ENCODE measurements around the gene VPS8. TPM values are rescaled to one million over a fixed set of nuclear protein-coding genes. Genes with fewer than 3 reads are reported as not detected.

The VPS8 gene
- total RNA-seq, 2 donors from 2014 or later: 45.9 to 72.4 TPM

DNA sequence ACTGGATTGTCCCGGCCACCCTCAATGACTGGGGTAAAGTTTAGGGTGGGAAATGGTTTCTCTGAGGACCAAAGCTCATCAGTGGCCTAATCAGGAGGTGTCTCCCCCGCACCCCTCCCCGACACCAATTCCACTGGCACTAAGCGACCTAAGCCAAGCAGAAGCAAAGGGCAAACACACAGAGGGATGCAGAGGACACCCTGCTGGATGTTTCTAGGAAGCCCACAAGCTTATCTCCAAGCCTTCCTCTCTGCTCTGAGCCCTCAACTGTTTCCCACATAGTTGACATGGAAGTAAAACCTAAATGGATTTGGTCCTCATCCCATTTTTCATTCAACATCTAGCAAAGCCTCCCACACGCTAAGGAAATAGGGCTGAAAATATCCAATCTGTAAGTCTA, 272.4 kb downstream of the VPS8 start:
- DNase-seq (ENCODE audit: low spot score in 2 of 2): no peak
- ATAC-seq: no peak
- Mint-ChIP-seq H3K27ac (no peak overlapping the region), H3K9me3 (no peaks in the 10 kb centered on the region), H3K36me3 (no peaks in the 10 kb centered on the region)

DNA sequence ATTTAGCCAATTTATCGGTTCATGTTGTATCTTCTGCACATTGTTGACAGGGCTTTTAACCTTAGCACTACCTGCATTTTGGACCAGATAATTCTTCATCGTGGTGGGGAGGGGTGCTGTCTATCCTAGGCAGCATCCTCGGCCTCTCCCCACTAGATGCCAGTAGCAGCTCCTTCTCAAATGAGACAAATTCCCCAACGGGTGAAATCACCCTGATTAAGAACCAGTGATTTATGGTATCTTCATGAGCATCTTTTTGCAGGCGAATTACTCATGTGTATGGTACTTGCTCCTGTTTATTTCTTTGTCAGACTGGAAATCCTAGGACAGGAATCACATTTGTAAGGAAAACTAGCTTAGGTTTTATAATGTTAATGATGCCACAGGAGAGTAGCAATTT, 272.9 kb downstream of the VPS8 start:
- Mint-ChIP-seq H3K27ac (no peak overlapping the region), H3K36me3 (no peaks in the 10 kb centered on the region), H3K9me3 (no peaks in the 10 kb centered on the region)
- ATAC-seq: no peak
- no peak for DNase-seq (ENCODE audit: low spot score in 2 of 2)

DNA sequence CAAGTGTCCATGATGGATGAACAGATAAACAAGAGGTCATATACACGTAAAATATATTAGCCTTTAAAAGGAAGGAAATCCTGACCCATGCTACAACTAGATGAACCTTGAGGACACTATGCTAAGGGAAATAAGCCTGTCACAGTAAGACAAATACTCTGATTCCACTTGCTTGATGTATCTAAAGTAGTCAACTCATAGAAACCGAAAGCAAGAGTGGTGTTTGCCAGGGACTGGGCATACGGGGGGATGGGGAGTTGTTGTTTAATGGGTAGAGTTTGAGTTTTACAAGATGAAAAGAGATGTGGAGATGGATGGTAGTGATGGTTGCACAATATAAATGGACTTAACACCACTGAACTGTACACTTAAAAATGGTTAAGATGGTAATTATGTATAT, 275.5 kb downstream of the VPS8 start:
- Mint-ChIP-seq H3K27ac (no peak overlapping the region), H3K36me3 (no peaks in the 10 kb centered on the region), H3K9me3 (no peaks in the 10 kb centered on the region)
- ATAC-seq (no peak), DNase-seq (ENCODE audit: low spot score in 2 of 2) (no peak)

DNA sequence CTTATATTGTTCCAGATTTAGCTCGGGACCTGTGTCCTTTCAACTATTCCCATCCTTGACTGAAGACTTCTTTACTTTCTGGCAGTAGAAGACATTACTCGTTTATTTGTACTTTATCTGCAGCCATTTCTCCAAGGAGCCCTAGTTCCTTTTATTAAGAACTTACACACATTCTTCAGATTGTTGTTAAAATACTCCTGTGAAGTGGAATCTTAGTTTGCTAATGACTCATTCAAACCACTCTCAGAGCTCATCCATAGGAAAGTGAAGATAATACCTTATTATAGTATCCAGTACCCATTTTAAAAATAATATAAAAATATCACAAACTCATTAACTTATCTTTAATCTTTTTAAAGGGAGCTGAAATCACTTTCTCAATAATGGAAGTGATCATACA, 277.4 kb downstream of the VPS8 start:
- ATAC-seq: no peak
- Mint-ChIP-seq H3K36me3 (no peaks in the 10 kb centered on the region), H3K9me3 (no peaks in the 10 kb centered on the region), H3K27ac (no peak overlapping the region)
- no peak for DNase-seq (ENCODE audit: low spot score in 2 of 2)

DNA sequence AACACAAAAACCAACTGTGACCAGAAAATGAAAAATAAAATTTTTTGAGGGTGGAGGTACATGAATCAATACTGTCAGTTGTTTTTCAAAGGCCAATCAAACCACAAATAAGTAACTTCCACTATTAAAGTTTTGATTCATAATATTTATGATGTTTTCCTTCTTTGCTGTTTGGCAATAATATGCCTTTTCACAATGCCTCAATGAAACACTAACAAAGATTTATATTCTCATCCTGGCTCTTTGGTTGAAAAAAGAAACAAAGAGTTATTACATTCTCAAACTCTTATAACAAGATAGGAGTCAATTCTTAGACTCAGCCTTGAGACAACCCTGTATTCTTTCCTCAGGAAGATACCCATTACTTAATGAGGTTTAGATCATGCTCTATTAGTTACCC, 277.8 kb downstream of the VPS8 start:
- no peak overlapping the region for H3K27ac Mint-ChIP-seq
- DNase-seq (ENCODE audit: low spot score in 2 of 2) (no peak), ATAC-seq (no peak)
- no peaks in the 10 kb centered on the region for H3K36me3 Mint-ChIP-seq
- H3K9me3 Mint-ChIP-seq: no peaks in the 10 kb centered on the region

DNA sequence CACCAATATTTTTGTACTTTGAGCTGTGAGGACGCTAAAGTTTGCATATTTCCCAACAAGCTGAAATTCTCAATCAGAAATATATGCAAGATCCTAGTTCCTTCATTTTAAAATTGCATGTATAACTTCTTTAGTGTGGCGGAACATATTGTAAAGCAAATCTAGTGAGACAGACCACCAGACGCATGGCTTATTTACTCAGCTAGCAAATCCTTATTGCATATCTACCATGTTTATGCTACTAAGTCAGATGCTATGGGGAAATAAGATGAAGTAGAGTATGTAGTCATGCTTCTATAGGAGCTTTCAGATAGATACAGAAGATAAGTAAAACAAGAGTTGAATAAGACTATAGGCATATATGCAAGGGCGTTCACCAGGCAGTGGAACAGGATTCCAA, 278.8 kb downstream of the VPS8 start:
- DNase-seq (ENCODE audit: low spot score in 2 of 2): no peak
- Mint-ChIP-seq H3K36me3 (no peaks in the 10 kb centered on the region), H3K9me3 (no peaks in the 10 kb centered on the region), H3K27ac (no peak overlapping the region)
- no peak for ATAC-seq

DNA sequence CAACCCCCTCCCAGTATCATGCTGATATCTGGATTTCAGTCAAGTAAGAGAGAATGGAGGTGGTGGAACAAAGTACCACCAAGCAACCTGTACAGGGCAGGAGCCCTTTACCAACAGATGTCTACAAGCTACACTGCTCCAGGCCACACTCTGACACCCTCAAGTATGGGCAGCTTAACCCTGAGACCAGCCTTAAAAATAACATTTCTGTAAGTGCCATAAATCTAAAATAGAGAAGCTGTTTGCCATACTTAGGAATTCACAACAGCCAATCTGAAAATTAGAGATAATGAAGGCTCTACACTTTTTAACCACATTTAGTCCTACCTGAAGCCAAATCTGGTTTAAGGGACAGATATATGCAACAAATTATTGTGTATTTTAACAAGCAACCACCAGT, 281.1 kb downstream of the VPS8 start:
- Mint-ChIP-seq H3K9me3 (no peaks in the 10 kb centered on the region), H3K27ac (no peak overlapping the region), H3K36me3 (no peaks in the 10 kb centered on the region)
- DNase-seq (ENCODE audit: low spot score in 2 of 2): no peak
- ATAC-seq: no peak

DNA sequence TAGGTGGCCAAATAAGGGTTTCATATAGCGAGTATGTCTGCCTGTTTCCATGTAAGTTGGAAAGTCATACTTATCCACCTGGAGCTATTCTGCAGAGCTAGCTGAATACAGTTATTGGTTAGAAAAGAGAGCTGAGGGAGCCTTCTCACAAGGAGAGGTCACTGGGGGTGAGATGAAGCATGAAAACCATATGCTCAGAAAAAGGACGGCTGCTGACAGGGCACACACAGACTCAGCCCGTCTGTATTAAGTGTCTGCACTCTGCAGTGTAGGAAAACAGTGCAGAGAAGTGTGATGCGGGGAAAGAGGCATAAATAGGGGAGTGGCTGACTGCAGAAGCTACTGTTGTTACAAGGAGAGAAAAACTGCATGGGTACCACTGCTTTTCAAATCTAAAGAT, 282.7 kb downstream of the VPS8 start:
- Mint-ChIP-seq H3K27ac (no peak overlapping the region), H3K36me3 (no peaks in the 10 kb centered on the region), H3K9me3 (no peaks in the 10 kb centered on the region)
- DNase-seq (ENCODE audit: low spot score in 2 of 2) (no peak), ATAC-seq (no peak)

Other genes with a start within 250 kb of the VPS8 start
- gene MAGEF1, start 100.1 kb upstream of the VPS8 start, total RNA-seq: 10 to 100 TPM in 1 of 2 donors, 1 to 10 TPM in 1; 5.3 to 15.7 TPM